Hematopoietic multipotent progenitor cell treated with erythropoietin and hydrocortisone succinate and interleukin-3 and kit ligand, for 15 days (in vitro differentiated cells): Measurements from ENCODE around the gene FAM163A.
"Not testable (repeated sequence)": the region's sequence is repeated elsewhere in the genome, so short reads cannot be mapped to it uniquely, and the experiment has no call there.

Experiments
- DNase-seq: peaks from one replicate; pipeline ENCODE4 v3.0.0-alpha.2; 2015; ENCODE audit warnings: low spot score

FAM163A gene

DNA sequence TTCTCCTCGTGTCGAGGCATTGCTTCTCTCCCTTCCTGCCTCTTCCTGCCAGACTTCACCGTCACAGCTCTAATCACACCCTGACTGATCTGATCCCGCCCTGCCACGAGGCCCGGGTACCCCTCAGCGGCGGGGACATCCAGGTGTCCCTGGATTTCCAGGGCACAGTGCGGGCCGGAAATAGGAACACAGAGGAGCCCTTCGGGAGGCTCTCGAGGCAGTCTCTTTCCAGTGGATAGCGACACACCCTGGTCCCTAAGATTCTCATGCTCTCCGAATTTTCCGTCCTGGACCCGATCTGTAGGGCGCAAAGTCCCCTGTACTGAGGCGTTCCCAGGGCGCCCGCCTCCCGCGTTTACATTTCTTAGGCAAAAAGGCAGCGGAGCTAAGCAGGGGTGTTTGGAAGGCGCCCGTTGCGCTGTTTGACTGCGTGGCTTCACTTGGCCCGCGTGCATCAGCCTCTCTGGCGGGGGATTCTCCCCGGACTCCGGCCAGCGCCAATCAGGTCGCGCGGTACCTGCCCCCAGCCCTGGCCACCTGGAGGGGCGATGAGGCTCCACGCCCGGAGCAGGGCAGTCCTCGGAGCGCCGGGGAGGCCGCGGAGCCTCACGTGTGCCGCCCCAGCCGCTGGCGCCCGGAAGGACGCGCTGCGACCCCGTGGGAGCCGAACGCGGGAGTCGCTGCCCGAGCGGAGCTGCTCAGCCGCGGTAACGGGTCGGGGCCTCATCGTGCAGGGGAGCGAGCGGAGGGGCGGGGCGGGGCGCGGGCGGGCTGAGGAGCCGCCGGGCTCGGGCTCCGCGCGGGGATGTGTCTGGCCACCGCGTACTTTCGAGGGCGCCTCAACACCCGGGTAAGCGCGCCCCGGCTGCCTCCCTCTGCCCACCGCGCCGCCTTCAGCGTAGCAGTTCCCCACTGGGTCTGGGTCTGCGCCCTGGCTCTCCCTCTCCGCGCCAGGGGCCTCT is at the start of gene FAM163A:
Gene FAM163A, plus strand, starts transcription at position 575 of the 962 bp plus-strand sequence. CDS start 69,807 bp downstream, outside the sequence.
- DNase-seq: no peak

DNA sequence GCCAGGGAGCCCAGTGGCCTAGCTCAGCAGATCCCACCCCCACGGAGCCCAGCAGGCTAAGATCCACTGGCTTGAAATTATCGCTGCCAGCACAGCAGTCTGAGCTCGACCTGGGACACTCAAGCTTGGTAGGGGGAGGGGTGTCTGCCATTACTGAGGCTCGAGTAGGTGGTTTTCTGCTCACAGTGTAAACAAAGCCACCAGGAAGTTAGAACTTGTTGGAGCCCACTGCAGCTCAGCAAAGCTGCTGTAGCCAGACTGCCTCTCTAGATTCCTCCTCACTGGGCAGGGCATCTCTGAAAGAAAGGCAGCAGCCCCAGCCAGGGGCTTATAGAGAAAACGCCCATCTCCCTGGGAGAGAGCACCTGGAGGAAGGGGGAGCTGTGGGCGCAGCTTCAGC is 48.6 kb upstream of the FAM163A start:
- DNase-seq: not testable (repeated sequence)

DNA sequence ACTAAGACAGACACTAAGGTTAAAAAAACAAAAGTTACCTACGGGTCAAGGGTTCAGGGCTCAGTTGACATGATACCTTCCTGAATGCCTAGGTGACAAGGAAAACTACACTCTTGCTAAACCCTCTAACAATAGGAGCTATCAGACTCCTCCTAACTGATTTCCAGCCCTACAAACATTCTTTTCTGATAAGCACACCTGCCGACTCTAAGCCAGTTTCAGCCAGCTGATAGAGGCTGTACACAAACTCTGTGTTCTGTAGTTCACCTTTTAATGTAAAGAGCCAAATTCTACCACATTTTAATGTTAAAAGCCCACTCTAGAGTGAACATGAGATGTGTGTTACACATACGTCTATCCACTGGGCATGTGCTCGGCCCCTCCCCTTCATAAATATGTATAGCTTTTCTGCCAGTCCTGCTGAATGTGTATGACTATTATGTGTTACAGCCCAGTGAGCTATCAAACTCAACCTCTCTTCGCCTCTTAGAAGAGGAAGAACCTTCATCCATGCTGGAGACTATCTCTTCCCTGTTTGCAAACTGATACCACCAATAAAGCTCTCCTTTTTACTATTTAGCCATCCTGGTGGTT is 40.0 kb upstream of the FAM163A start:
- DNase-seq: no peak

DNA sequence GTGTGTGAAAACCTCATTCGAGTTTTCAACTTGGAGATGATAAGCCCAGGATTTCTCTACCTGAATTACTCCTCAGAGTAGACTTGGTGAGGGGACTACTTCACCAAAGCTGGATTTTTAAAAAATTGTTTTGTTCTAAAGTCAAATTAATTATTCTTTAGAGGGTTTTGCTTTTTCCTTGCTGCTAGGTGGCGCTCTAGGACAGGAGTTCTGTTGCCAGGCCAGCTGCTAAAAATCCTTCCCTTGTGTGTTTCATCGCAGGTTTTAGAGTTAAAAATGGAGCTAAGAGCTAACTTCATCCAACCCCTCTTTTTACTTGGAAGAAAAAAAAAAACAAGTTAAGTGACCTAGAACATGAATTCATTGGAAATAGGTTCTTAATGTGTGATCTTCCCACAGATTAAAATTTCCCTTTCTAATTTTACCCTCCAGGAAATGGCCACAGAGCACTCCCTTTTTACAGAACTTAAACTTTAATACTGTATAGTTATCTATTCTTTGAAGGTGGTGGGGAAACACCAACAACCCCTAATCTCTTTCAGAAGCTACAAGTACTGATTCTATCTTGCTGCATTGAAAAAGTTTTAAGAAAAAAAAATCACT is 36.7 kb upstream of the FAM163A start:
- DNase-seq: peak; percentile 37

GRCh38 chr1:179707406-179707805 is 35.7 kb upstream of the FAM163A start:
- DNase-seq: no peak

DNA sequence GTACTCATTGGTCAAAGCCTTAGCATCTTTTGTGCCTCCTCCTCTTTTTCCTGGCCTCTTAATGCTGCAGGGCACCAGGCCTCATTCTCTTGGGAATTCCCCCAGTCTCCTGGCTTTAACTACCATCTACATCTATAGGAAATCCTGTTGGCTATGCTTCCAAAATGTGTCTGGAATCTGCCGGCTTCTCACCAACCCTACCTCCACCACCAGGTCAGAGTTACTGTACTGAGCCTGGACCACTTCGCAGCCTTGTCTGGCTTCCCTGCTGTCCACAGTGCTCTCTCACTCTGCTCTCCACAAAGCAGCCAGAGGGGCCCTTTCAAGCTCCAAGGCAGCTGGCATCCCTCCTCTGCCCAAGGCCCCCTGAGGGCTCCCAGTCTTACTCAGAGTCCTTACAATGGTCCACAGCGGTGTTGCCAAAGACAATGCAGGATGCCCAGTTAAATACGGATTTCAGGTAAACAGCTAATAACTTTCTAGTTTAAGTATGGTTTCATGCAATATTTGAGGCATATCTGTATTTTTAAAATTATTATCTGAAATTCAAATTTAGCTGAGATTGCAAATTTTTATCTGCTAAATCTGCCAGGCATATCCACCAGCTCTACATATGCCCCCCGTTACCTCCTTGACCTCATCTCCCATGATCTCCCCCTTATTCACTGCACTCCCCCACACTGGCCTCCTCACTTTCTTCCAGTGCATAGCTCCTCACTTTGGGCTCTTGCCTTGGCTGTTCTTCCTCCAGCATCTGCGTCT is 34.5 kb upstream of the FAM163A start:
- DNase-seq: no peak

GRCh38 chr1:179709841-179710329 is 33.2 kb upstream of the FAM163A start:
- no peak for DNase-seq

DNA sequence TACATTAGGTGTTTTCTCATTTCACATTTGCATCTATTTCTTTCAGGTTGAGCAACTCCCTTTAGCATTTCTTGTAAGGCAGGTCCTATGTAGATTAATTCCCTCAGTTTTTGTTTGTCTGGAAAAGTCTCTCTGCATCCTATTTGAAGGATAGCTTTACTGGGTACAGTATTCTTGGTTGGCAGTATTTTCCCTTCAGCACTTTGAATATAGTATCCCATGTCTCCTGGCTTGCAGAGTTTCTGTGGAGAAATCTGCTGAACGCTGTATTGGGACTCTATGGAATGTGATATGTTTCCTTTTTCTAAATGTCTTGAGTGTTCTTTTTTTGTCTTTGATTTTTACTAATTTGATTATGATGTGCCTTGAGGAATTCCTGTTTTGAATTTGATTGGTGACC is 28.9 kb upstream of the FAM163A start:
- no peak for DNase-seq

- DNase-seq: no peak
These were observed 28.5 kb upstream of the FAM163A start for GRCh38 chr1:179714623-179715022.

- no peak for DNase-seq
These were observed 23.8 kb upstream of the FAM163A start for GRCh38 chr1:179719272-179719671.

GRCh38 chr1:179728271-179728670 is 14.8 kb upstream of the FAM163A start:
- DNase-seq: no peak

DNA sequence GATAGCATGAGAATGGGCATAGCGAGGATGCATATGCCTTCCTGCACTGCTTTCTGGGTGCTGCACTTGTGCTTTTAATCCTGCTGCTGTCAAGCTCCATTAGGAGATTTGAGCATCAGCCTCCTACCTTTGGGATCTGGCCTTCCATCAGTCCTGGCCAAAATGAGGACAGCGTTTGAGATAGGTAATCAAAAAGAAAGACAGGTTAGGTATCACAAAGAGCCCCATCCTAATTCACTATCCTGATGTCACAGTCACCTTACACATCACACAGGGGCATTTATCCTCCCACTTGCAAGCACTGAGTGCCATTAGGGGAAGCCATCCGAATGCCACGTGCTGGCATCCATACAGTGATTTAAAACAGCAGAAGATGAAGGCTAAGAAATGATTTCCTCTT is 13.2 kb upstream of the FAM163A start:
- no peak for DNase-seq

GRCh38 chr1:179731643-179732042 is 11.4 kb upstream of the FAM163A start:
- DNase-seq: no peak

- no peak for DNase-seq
These were observed 800 bp upstream of the FAM163A start for GRCh38 chr1:179742291-179742690.

- DNase-seq: no peak
These were observed 749 bp downstream of the FAM163A start for GRCh38 chr1:179743679-179744400.

DNA sequence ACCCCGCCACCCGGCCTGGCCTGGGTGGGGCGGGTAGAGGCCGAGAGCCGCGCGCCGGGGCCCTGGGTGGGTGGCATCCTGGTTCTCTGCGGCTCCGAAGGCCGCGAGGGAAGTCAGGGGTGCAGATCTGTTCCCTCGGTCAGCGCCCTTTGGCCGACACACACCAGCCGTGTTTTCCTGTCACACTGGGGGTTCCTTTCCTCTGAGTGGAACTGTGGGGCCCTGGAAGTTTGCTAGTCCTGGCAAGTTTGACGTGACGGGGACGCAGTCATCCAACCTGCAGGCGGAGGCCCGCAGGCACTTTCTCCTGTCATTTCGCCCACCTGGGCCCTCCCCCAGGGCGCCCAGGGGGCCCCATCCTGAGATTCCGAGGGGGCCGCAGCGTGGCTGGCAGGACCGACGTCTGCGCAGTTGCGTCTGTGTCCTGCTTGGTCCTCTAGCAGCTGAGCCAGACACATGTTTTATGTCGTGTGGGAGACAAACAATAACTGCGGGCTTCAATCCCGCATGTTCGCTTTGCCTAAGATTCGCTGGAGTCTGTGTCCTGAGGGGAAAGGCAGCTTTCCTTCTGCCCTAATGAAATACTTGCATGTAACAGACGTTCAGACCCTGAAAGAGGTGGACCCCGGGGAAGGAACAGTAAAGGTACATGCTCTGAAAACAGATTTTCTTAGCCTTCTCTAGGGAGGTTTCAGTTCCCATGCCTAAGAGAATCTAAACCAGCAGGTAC is 1.5 kb downstream of the FAM163A start:
- no peak for DNase-seq

DNA sequence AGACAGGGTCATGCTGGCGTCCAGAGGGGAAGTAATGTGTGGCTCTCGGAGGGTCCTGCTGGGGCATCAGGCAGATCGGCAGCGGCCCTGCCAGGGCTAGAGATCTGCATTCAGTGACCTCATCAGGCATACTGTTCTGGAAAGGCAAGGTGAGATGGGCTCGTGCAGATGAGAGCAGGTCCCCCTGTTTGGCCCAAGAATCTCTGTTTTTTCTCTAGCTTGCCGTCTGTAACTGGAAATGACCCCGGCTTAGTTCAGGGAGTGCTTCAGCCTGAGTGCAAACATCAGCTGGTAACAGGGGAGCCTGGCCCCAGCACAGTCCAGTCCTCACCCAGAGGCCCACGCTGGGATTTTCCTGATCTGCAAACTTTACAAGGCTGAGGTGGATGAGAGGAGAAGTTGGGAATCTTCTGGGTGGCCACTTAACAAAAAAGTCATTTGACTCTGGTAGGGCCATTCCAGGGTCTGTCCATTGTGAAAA is 2.1 kb downstream of the FAM163A start:
- DNase-seq: no peak

DNA sequence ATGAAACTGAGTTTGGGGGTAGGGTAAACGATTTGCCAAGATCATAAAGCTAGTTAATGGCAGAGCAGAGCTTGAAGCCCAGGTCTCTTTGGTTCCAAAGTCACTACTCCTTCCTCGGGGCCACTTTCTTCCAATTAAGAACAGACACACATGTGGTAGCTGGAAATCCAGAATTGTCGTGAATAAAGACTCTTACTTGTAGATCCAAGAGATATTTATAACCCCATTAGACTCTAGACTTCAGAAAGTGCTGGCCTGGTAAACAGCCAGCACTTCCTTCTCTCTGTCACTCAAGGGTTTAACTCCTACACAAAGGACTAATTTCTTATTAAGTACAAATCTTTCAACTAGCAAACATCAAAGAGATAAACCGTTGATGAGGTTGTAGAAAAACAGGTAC is 2.7 kb downstream of the FAM163A start:
- no peak for DNase-seq

- no peak for DNase-seq
These were observed 4.5 kb downstream of the FAM163A start for GRCh38 chr1:179747611-179748010.

DNA sequence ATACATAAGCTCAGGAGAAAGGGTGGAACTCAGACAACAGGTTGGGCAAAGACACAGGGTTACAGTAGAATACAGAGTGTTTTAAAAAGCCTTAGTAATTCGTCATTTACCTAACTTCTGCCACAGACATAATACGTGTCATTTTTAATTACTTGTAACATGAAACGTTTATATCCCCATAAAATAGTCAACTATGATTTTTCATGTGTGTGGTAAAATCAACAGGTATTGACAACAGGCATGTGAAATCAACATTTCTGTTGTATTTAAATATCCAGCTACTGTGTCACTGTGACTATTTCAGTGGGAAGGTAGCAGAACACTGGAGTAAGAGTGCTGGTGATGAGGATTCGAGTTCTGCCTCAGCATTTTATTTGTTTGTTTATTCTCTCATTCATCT is 5.7 kb downstream of the FAM163A start:
- no peak for DNase-seq

GRCh38 chr1:179750630-179751029 is 7.5 kb downstream of the FAM163A start:
- DNase-seq: no peak
